Thyroid gland (tissue), 4 donors: ENCODE measurements around the gene SRGAP2B. TPM values are rescaled to one million over a fixed set of nuclear protein-coding genes. Genes with fewer than 3 reads are reported as not detected.
"Not testable (repeated sequence)": the region's sequence is repeated elsewhere in the genome, so short reads cannot be mapped to it uniquely, and the experiment has no call there.

Experiments
- DNase-seq, 2 donors: peaks; one replicate each; pipeline ENCODE4 v3.0.0-alpha.2; 2019
- H3K27ac ChIP-seq, 3 donors: fragments of 200-600 bp; sonication (generic); 1 replicate in 2 of 3; 2 replicates in 1 of 3; pipeline ENCODE4 v1.5.1; 2016 to 2019; ENCODE audit warnings: mild to moderate bottlenecking in 1 of 3, moderate library complexity in 1 of 3
- H3K27me3 ChIP-seq: fragments of 200-600 bp; sonication (generic); one replicate; pipeline ENCODE4 v1.5.1; 2019
- H3K36me3 ChIP-seq, 2 donors: fragments of 200-600 bp; sonication (generic); one replicate each; pipeline ENCODE4 v1.5.1; 2016 to 2019
- H3K4me1 ChIP-seq, 2 donors: fragments of 200-600 bp; sonication (generic); one replicate each; pipeline ENCODE4 v1.5.1; 2017 to 2019
- H3K4me3 ChIP-seq, 3 donors: fragments of 200-600 bp; sonication (generic); replicated peaks in 1 of 3; 1 replicate in 2 of 3; 2 replicates in 1 of 3; pipeline ENCODE4 v1.5.1; 2016; ENCODE audit warnings: mild to moderate bottlenecking in 1 of 3
- H3K9me3 ChIP-seq: fragments of 200-600 bp; sonication (generic); one replicate; pipeline ENCODE4 v1.5.1; 2017
- WGBS, 2 donors: methylation state at CpG; one replicate each; pipeline ENCODE4 v1.1.5; 2017; 5-methylcytosine and 5-hydroxymethylcytosine counted together
- intact Hi-C: fragments of 100-400 bp; cut with DNase I; formaldehyde crosslinking; loops from one replicate; pipeline ENCODE4 v1.15.1; 2023
- total RNA-seq, 4 donors: library from RNA; depleted of rRNA; stranded (reverse); fragments of >200 nt; gene quantifications; one replicate each; pipeline ENCODE4 v1.2.3, GENCODE V29; 2016

Gene SRGAP2B
- total RNA-seq, 4 donors from 2014 or later = 8.0 to 12.0 (median 11.6) TPM

DNA sequence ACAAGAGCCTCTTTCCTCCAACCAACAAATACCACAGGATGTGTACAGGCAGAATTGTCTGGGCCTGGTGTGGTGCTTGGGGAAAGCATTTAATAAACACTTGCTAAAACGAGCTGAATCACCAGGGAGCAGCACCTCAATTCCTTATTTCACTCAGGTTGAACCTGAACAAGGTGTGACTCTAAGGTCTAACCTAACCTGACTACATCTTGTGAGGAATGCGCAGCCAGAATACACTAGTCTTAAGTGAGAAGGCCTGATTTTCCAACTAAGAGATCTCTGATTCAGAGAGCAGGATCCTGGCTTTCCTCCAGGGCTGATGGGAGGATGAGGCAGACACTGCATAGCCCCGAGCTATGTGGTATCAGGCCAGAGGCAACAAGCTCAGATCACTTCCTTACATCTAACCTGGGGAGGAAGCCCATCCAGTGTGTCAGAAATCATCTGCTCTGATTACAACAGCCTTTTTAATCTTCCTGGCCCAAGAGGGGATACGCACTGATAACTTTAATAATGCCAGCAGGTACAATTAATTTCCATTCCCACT, 158.9 kb downstream of the SRGAP2B start:
- H3K36me3 ChIP-seq, H3K4me1 ChIP-seq, intact Hi-C loops, H3K4me3 ChIP-seq, H3K27me3 ChIP-seq, DNase-seq, H3K27ac ChIP-seq, H3K9me3 ChIP-seq: not testable (repeated sequence)
- WGBS, 2 donors = no CpG with 5 or more reads among the region's 4 CpGs

GRCh38 chr1:144935310-144935709, 159.8 kb downstream of the SRGAP2B start:
- H3K4me1 ChIP-seq, H3K4me3 ChIP-seq, H3K9me3 ChIP-seq, DNase-seq, H3K27ac ChIP-seq, H3K36me3 ChIP-seq, H3K27me3 ChIP-seq, intact Hi-C loops: not testable (repeated sequence)
- WGBS, 2 donors = no CpG with 5 or more reads among the region's 3 CpGs

GRCh38 chr1:144933014-144933413, 162.1 kb downstream of the SRGAP2B start:
- H3K4me1 ChIP-seq, H3K27me3 ChIP-seq, H3K4me3 ChIP-seq, H3K36me3 ChIP-seq, DNase-seq, intact Hi-C loops, H3K9me3 ChIP-seq, H3K27ac ChIP-seq: not testable (repeated sequence)
- WGBS, 2 donors = 93 to 98% methylated on average over 4 to 5 of the region's 5 CpGs

DNA sequence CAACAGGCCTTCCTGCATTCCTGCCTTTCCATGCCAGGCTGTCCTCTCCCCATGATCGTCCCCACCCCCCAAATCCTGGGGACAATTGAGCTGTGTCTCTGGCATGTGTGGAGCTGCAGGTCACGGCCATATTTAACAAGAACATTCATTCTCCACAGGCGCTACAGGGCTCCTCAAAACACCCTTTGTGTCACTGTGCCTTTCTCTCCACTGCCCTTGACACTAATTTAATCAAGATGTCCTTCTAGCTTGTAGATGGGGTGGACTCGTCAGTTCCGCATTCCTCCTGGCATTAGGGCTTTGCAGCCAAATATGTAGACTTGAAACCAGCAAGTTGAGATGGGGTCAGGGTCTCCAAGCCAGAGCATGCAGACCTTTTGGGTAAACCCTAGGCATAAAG, 163.0 kb downstream of the SRGAP2B start:
- H3K27me3 ChIP-seq, H3K27ac ChIP-seq, intact Hi-C loops, H3K4me1 ChIP-seq, H3K9me3 ChIP-seq, H3K4me3 ChIP-seq, DNase-seq, H3K36me3 ChIP-seq: not testable (repeated sequence)
- 100% methylated on average over 1 to 2 of the region's 5 CpGs for WGBS, 2 donors

DNA sequence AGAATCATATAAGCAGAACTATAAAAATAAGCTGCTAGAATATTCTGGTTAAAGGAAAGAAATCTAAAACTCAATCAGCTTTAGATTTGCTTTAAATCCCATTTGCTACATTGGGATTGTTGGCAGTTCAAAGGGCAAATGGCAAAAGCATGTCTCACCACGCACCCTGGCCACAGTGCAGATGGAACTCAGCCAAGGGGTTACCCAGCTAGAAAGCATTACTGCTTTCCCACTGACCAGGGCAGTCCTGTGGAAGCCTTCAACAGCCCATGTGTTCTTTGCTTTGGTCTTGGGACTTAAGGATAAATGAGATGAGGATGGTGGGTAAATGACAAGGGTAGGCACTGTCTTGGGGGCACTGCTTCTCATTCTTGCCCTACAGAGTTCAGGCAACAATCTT, 163.6 kb downstream of the SRGAP2B start:
- H3K36me3 ChIP-seq, H3K27me3 ChIP-seq, H3K4me3 ChIP-seq, H3K9me3 ChIP-seq, H3K27ac ChIP-seq, DNase-seq, H3K4me1 ChIP-seq, intact Hi-C loops: not testable (repeated sequence)
- WGBS, 2 donors = 62% methylated on average over 1 of the region's 1 CpG

GRCh38 chr1:144930085-144930777, 164.9 kb downstream of the SRGAP2B start:
- WGBS, 2 donors = 98 to 100% methylated on average over 2 to 4 of the region's 6 CpGs
- H3K9me3 ChIP-seq, H3K4me1 ChIP-seq, DNase-seq, intact Hi-C loops, H3K27ac ChIP-seq, H3K4me3 ChIP-seq, H3K27me3 ChIP-seq, H3K36me3 ChIP-seq: not testable (repeated sequence)

DNA sequence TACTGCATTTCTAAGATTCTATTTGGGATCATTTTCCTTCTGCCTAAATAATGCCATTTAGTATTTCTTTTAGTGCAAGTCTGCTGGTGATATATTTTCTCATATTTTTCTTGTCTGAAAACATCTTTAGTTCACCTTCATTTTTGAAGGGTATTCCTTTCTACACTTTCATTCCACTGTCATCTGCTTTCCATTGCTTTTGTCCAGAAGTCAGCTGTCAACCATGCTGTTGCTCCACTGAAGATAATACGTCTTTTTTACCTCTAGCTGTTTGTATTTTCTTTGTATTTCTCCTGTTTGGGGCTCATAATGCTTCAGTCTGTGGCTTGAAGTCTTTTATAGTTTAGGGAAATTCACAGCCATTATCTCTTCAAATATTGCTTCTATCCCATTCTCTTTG, 167.8 kb downstream of the SRGAP2B start:
- H3K4me3 ChIP-seq, H3K36me3 ChIP-seq, DNase-seq, H3K27ac ChIP-seq, H3K27me3 ChIP-seq, H3K9me3 ChIP-seq, H3K4me1 ChIP-seq, intact Hi-C loops: not testable (repeated sequence)
- 85 to 87% methylated on average over 1 of the region's 1 CpG for WGBS, 2 donors

DNA sequence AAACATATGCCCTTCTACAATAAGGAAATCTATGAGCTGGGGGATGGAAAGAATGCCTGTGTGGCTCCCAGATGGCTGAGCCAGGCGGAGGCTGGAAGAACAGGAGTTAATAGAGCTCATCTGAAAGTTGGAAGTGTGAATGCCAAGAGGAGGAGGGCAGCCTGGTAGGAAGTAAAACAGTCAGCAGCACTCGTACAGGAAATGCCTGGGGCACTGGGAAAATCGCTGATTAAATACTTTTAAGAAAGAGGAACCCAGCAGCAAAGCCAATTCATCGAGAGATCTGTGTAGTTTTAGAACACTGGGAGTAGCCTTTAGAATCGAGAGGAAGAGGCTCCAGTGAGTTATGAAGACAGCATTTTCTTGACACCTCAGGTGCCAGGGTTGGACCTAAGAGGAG, 171.5 kb downstream of the SRGAP2B start:
- H3K4me3 ChIP-seq, H3K27ac ChIP-seq, intact Hi-C loops, H3K27me3 ChIP-seq, DNase-seq, H3K9me3 ChIP-seq, H3K4me1 ChIP-seq, H3K36me3 ChIP-seq: not testable (repeated sequence)
- no CpG with 5 or more reads among the region's 5 CpGs for WGBS, 2 donors

- H3K27ac ChIP-seq = not testable (repeated sequence)
- WGBS, 2 donors = 69% methylated on average over 2 of the region's 4 CpGs; no CpG with 5 or more reads in 1 of the 2 donors
Observed at GRCh38 chr1:144922785-144923184, 172.3 kb downstream of the SRGAP2B start.

DNA sequence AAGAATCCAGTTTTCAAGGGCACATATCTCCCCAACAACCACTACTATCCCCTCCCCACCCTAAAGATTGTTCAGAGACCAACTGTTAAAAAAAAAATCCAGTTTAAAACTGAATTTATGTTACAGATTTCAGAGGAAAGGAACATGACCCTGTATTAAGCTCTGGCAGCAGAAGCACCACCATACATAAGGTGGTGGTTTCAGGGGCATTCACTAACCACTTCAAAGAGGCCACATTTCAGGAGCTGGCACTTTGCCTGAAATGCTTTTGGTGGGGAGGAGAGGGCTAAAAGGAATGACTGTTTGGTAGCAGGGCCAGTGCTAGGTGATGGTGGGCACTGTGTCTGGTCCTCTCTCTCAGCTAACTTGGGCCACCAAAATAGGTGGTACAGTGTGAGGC, 176.0 kb downstream of the SRGAP2B start:
- H3K4me1 ChIP-seq, intact Hi-C loops, H3K36me3 ChIP-seq, H3K9me3 ChIP-seq, H3K27ac ChIP-seq, H3K27me3 ChIP-seq, H3K4me3 ChIP-seq, DNase-seq: not testable (repeated sequence)

More at GRCh38 chr1:144922785-144923184, 172.3 kb downstream of the SRGAP2B start:
- H3K4me1 ChIP-seq, H3K9me3 ChIP-seq, H3K27me3 ChIP-seq, H3K4me3 ChIP-seq, intact Hi-C loops, DNase-seq, H3K36me3 ChIP-seq: not testable (repeated sequence)

DNA sequence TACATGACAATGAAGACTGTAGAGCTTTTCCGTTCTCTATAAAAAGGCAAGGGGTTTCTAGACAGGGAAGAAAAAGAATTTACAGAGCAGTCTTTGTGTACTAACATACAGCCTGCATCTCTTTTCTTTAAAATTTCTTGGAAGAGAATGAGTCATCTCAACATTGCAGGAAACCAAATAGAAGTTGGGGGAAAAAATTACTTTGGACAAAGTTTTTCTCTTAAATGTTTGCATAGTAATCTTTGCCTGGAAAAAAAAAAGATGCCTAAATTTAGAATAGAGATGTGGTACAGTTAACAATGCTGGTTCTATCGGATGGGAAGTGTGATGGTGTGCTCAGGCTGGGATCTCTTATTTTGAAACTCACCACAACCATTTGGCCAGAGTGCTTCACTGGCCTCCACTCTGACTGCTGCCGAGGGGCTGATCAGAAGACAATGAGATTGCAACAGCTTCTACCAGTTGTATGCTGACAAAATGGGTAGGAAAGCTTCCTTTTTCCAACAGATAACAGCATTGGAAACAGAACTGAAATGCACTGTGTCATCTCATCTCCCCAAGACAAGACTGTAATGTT, 177.0 kb downstream of the SRGAP2B start:
- H3K27me3 ChIP-seq, H3K4me1 ChIP-seq, intact Hi-C loops, H3K36me3 ChIP-seq, H3K4me3 ChIP-seq, H3K27ac ChIP-seq, DNase-seq, H3K9me3 ChIP-seq: not testable (repeated sequence)
- WGBS, 2 donors = 56 to 88% methylated on average over 1 to 2 of the region's 3 CpGs

- H3K27ac ChIP-seq, H3K4me3 ChIP-seq, H3K9me3 ChIP-seq, H3K4me1 ChIP-seq, H3K36me3 ChIP-seq, H3K27me3 ChIP-seq, intact Hi-C loops, DNase-seq: not testable (repeated sequence)
- WGBS, 2 donors = no CpG with 5 or more reads among the region's 8 CpGs
Observed at GRCh38 chr1:144917154-144918026, 177.7 kb downstream of the SRGAP2B start.
